SK-MEL-5 (cell line): ENCODE measurements around the gene NDUFAF8. TPM values are rescaled to one million over a fixed set of nuclear protein-coding genes. Genes with fewer than 3 reads are reported as not detected.

ENCODE experiments used
- DNase-seq: peaks from one replicate; pipeline ENCODE4 v3.0.0-alpha.2; 2016; ENCODE audit warnings: low read depth, low spot score
- in situ Hi-C: cut with HindIII; loops from 2 replicates; pipeline ENCODE4 v1.10.0; 2016; ENCODE audit warnings: low sequenced_read_pairs, high pct_unique_total_duplicates, low pct_unique_long_range_greater_than_20kb
- total RNA-seq: library from RNA; depleted of rRNA; stranded (reverse); fragments of >200 nt; shearing (Covaris generic); gene quantifications from 2 replicates; pipeline ENCODE4 v1.2.3, GENCODE V29; 2014

NDUFAF8 gene
- total RNA-seq, 1 experiment from 2014 or later: 174 TPM

DNA sequence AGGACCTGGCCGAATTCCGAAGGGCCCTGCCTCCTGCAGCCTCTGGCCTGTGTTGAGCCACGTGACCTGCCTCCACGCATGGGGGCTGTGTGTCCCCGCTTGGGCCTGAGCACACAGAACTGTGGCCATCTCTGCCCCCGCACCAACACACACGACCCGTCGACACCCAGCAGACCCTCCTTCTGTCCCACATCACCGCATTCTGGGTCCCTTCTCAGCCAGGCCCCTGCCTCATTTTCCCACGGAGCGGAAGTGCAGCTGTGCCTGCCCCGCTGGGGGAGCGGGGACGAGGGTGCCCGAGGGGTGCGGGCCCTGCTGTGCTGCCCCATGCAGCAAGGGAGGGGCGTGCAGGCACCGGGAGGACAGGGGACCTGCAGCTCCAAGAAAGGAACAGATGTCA lies 18.4 kb downstream of the NDUFAF8 start:
- DNase-seq: no peak
- in situ Hi-C loops: no loop called here

DNA sequence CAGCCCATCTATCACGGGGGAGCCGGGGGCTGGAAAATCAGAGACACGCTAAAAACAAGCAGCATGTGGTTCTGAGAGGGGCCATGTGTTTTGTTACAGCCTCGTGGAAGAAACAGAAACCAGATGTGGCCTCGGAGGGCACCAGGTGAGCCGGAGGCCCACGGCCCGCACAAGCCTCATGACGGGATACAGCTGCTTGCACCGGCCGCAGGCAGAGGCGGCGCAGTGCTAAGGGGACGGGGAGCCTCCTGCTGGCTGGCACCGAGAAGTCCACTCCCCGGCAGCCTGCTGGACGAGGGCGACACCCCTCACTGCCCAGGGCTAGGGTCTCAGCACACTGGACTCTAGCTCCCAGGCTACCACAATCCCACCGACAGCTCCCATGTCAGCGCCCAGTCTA lies 19.2 kb downstream of the NDUFAF8 start:
- no peak for DNase-seq
- in situ Hi-C loops: no loop called here

DNA sequence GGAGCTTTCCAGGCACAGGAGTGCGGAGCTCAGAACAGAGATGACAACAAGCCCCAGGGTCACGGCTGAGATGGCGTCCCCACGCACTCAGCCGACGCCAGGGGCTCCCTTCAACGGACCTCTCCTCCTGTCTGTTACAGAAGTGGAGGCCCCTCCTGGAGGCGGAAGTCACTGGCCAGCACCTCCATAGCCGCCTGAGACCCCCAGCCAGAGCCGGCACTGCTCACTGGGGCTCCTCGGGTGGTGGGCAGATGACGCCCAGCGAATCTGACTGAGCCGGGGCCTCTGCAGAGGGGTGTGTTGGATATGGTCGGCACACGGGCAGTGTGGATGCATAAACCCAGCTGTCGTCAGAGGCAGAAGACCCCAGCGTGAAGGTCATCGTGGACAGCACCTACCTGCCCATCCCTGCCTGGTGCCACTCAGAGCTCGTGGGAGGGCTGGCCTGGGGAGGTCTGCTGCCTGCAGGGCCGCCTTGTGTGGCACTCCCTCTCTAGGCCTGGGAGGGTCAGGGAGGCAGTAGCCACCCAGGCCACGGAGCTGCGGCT lies 20.0 kb downstream of the NDUFAF8 start:
- in situ Hi-C loops: no loop called here
- no peak for DNase-seq

DNA sequence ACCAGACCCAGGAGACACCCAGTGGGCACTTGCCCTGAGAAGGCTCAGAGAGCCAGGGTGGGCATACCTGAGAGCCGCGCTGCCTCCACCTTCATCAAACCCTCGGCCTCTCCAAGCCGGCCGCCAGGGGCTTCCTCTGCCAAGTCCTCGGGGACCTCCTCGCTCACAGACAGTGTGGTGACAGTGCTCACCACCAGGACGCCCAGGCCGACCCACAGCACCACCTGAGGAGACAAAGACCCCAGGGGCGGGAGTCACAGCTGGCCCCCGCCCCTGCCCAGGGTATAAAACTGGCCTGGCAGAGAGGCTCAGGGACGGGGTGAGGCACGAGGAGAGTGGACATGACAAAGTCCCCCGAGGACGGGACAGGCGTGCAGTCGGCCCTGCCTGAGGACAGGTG lies 21.1 kb downstream of the NDUFAF8 start:
- in situ Hi-C loops: no loop called here

DNA sequence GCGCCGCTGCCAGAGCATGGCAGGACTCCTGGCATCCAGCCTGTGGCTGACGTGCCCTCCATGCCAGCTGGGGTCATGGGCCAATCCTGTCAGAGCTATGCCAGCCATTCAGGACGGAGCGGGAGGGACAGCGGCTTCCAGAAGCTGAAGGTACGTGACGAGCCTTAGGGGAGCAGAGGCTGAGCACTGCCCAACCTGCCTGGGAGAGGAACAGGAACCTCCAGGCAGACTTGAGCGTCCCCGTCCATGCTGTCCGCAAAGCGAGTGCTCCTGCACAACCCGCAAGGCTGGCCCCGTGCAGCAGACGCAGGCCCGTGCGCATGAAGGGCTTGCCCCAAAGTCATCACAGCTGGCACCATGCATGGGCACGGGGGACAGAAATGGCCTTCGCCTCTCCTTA lies 21.5 kb downstream of the NDUFAF8 start:
- DNase-seq: no peak
- in situ Hi-C loops: no loop called here

More for the DNA sequence above, 21.1 kb downstream of the NDUFAF8 start:
- no peak for DNase-seq

DNA sequence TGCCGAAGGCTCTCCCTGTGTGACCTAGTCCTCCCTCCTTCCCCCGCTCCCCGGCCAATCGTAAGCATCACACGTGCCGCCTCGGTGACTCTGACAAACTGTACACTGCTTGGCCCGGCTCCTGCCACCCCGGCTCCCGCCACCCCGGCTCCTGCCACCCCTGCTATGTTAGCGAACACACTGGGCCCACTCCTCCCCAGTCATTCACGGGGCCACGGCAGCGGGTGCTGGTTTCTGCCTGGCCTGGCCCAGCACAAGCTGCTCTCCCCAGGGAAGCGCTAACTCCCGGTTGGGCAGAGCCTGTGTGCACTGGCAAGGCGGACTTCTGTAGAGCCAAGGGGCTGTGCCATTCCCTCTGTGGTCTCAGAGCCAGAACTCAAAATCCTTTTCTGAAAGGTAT lies 22.0 kb downstream of the NDUFAF8 start:
- in situ Hi-C loops: no loop called here
- no peak for DNase-seq

DNA sequence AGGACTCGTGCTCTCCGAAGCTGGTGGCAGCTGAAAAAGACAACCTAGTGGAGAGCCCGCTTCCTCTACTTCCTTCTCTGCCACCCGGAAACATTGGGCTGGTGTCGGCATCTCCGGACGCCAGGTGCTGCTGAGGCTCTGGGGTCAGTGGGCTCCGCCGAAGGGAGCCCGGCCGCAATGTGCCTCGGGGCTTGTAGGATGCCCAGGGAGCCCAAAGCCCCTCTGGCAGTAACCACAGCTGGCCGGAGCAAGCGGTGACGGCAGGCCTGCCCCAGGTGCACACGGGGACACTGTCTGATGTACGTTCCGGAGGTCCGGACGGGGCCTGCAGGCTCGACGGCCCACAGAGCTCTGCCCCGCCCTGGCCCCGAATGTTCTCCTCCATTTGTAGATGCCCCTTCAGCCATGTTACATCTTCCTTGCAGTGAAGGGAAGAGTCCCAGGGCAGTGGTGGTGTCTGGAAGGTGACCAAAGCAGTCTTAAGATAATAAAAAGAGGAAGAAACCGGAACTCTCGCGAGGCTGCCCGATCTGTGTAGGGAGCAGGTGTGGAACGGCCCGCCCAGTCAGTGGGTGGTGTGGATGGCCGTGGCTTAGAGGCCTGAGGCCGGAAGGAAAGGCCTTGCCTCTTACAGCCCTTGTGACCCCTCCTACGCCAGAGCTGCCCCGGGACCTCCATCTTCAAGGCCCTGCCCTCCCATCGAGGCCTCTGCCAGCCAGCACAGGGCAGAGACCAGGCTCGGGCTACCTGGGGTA lies 22.6 kb downstream of the NDUFAF8 start:
- in situ Hi-C loops: no loop called here
- no peak for DNase-seq

DNA sequence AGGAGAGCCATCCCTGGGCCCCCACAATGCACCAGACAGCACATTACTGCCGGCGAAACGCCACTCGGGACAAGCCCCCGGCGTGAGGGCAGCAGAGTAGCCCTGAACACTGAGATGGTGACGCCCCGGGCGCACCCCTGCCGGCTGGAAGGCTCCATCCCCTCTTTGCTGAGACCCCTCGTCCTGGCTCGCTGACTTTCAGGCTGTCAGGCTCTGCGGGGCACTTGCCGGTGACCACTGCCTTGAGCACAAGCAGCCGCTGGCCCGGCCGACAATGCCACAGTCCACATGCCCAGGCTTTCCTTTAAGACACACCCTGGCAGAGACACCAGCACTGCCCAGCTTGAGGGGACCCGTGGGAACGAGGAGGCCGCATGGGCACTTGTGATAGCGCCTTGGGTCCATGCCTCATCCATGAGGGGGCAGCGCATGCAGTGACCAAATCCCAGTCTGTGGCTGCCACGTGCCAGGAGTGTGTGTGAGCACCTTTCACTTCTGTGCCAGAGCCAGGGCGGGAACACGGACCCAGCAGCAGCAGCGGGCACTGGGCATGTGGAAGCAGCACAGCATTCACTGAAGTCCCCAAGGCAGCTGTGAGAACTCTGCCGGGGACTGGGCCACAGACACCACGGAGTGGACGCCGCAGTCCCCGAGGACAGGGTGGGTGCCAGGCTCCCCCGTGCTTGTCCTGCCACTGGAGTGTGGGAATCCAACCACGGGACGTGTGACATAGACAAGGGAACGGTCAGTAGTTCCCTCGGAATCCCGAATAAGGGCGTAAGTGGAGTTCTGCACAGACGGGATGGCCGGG lies 24.5 kb downstream of the NDUFAF8 start:
- DNase-seq: no peak
- in situ Hi-C loops: no loop called here

DNA sequence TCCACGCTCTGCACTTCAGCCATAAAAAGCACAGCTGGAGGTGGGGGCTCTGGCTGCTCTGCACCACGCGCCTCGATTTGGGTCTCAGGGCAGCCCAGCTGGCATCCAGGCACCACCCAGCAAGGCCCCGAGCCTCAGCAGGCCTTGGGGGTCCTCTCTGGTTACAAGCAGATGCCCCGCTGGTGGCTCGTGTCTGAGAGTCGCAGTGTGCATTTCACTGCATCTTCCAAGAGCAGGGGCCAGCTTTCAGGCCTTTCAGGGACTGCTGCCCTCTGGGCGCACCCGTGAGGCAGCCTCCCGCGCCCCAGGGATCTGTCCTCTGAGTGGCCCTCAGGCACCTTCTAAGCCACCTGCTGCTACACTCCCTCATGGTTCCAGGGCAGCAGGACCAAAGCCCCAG lies 25.5 kb downstream of the NDUFAF8 start:
- in situ Hi-C loops: no loop called here

DNA sequence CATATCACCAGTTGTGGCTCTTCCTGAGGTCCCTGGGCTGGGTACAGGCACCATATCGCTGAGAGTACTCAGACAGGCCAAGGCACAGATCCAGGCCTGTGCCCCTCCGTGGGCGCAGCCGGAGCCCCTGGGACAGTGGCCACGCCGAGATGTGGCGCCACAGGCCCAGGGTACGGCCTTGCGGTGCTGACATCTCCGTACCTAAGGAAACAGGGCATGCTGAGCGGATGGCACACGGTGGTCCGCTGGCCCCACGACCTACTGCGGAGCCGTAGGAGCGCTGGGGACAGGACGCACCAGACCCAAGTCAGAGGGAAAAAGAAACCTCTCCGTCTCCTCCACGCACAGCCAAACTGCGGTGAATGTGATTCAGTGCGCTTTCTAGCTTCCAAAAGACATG lies 26.5 kb downstream of the NDUFAF8 start:
- DNase-seq: no peak
- in situ Hi-C loops: no loop called here

More for the DNA sequence above, 25.5 kb downstream of the NDUFAF8 start:
- no peak for DNase-seq

DNA sequence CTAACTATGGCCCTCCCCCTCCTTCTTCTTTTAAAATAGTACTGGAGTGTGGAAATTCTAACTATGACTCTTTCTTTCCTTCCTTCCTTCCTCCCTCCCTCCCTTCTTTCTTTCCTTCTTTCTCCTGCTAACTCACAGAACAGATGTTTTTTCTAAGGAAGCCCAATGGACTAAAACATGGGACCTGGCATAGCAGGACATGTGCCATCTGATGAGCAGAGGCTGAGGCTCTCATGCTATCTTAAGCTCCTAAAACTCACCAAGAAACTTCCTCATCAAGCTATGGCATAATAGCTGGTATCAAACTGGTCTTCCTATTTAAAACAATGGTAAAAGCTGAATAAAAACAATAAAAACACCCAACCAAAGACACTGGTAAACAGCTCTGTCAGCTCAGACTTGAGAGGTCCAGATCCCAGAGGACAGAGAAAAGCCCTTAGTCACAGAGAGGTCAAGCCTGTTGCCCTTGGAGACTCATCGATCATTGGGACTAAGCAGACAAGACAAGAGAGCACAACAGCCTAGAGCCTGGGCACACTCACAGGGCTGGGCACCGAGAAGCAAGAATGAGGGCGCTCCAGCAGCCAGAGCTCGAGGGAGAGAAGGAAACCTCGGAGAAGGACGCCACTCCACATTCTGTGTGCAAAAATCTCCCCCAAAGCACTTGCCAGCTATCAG lies 28.4 kb downstream of the NDUFAF8 start:
- no peak for DNase-seq
- in situ Hi-C loops: no loop called here

DNA sequence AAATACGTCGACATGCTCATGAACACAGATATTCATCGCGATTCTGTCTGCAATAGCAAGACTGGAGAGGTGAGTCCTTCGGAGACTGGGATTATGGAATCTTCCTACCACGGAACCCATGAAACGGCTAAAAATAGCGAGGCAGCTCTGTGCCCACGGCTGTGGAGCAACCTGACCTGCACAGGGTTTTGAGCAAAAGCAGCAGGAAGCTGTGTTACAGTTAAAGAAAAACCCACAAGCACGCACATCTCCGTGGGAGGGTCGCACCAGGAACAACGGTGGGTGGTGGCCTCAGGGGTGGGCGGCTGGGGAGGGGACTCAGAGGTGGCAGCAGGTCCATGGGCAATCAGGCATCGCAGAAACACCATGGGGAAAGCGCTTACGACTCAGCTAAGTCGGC lies 31.2 kb downstream of the NDUFAF8 start:
- in situ Hi-C loops: no loop called here

DNA sequence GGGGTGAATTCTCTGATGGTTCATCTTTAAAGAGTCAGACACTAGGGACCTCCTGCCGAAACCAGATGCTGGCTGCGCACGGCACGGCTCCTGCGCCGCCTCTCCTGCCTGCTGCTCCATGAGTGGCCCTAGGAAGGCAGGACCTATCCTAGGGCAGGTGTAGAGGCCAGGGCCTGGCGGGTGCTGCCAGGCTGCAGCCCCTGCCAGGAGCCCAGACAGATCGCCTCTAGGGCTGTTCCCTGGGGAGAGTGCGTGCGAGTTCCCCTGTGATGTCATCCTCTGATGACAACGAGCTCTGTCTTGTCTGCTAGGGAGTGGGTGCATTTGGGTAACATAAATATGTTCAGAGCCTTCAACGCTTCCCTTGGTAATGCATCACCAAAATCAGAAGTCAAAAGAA lies 32.1 kb downstream of the NDUFAF8 start:
- DNase-seq: no peak
- in situ Hi-C loops: no loop called here

More for the DNA sequence above, 31.2 kb downstream of the NDUFAF8 start:
- no peak for DNase-seq

DNA sequence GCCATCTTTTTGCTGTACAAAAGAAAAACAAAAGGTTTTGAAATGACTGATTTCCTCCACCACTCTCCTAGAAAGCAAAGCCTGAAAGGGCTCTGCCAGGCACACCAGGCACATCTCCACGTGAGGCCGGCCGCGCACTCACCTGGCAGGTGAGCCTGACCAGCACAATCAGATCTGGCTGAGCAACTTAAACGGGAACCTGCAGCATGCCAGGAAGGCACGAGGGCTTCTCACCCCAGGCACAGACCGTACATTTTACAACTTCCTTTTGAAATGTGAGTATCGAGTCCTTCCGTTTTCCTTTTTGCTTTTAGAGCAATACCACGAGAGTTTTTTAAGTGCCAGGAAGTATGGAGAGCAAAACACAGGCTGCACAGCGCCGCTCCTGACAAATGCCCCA lies 33.5 kb downstream of the NDUFAF8 start:
- in situ Hi-C loops: no loop called here
- DNase-seq: no peak

DNA sequence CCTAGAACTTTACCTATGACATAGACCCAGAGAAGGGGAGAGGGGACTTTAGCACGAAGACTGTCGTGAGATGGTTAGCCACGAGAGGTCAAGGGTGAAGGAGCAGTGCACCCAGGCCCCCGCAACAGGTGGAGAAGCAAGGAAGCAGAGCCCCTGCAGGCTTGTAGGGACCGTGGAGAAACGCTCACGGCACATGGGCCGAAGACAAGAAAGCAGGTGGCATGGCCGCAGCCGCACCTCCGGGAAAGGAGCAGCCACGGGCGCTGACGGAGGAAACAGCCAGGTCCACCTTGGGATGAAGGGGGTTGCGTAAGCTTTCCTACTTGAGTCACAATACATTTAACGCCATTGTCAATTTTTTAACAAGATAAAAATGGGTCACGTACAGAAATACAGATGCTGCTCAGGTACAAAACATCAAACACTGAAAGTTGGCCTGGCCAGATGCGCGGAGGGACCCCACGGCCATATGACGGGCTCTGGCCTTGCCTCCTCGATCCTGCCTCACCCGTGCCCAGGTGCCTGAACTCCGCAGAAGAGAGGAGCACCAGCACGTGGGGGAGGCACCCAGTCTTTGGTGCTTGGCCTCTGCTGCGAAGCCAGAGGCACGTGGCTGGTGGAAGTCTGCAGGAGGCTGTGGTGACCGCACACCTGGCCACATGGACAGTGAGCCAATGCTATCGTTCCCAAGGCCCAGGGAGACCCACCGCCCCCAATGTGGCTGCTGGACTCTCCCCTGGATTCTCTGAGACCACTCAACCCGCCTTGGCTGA lies 34.8 kb downstream of the NDUFAF8 start:
- no peak for DNase-seq
- in situ Hi-C loops: no loop called here

DNA sequence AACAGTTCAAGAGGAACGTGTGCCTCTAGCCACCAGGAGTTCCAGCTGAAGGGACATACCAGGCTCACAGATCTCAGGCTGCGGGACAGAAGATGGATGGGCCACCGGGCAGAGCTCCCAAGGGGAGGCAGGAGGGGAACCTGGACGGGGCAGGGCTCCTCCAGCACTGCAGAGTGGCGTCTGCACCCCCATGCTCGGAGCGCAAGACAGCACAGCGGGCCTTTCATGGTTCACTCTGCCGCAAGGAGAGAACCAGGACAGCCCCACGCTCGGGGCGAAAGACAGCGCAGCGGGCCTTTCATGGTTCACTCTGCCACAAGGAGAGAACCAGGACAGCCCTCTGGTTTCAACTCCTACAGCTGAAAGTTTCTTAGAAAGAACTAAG lies 35.3 kb downstream of the NDUFAF8 start:
- DNase-seq: no peak
- in situ Hi-C loops: no loop called here

DNA sequence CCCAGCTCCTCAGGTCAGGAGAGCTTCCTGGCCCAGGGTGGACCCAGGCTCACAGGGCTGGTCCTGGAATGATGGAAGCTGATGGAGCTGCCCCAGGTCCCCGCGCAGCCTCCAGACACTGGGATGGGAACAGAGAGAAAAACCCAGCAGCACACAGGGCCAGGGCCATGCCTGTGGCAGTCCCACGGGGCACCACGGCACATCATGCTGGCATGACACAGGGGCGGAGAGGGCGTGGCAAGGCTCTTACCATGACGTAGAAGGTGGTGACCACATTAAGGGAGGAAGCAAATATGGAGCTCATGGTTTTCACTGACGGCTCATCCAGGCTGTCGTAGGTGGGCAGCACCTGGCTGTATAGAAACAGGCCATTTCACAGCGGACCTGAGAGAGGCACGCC lies 37.7 kb downstream of the NDUFAF8 start:
- no peak for DNase-seq
- in situ Hi-C loops: no loop called here

DNA sequence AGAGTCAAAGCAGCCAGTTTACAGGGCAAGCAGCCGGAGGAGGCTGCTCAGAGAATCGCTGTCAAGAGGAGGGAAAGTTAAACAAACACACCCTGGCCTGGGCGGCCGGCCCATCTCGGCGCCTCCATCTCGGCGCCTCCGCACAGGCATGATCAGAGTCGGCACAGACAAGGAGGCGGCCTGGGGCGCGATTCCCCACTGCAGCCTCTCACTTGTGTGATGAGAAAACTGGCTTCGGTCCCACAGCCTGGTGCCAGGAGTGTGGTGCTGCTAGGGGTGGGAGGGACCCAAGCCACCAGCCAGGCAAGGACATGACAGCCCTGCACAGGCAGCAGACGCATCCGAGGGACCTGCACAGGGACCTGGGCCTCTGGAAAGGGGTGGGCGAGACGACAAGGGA lies 38.3 kb downstream of the NDUFAF8 start:
- in situ Hi-C loops: no loop called here

More for the DNA sequence above, 38.3 kb downstream of the NDUFAF8 start:
- no peak for DNase-seq
